ENCODE measurements around the gene CHML.

GRCh38 chr1:241658081-241658793, 18.1 kb upstream of the CHML start:
- TF ChIP-seq SPI1 (IDR thresholded peaks at IDR 0.05; ENCODE audit: borderline replicate concordance, insufficient read depth, low read depth, low read length) (no peak), SRF (IDR thresholded peaks at IDR 0.05; ENCODE audit: low read depth in 2 of 2, low read length in 2 of 2) (no peak), TCF12 (IDR thresholded peaks at IDR 0.05; ENCODE audit: low read depth, low read length) (no peak), EZH2 (IDR thresholded peaks at IDR 0.05; ENCODE audit: borderline replicate concordance, control insufficient read depth, low read depth, low read length) (no peak), CREB1 (IDR thresholded peaks at IDR 0.05; ENCODE audit: low read depth) (no peak)

Measured in GM12878 (cell line).